Endothelial cell of umbilical vein (primary cell): ENCODE data around the gene SLC25A26. TPM values are rescaled to one million over a fixed set of nuclear protein-coding genes. Genes with fewer than 3 reads are reported as not detected.
"Not testable (repeated sequence)": the region's sequence is repeated elsewhere in the genome, so short reads cannot be mapped to it uniquely, and the experiment has no call there.

ENCODE experiments used
- BruUV-seq: library from RNA; stranded (reverse); fragments of 400-500 nt; replicated peaks from 2 replicates; lab custom pipeline; 2021; lab: Mats Ljungman, UMichigan
- CTCF ChIA-PET: fragments of 300-600, 350-600 bp; sonication (Branson Sonifier 250); formaldehyde crosslinking; loops from one replicate; lab custom pipeline; 2021; ENCODE audit warnings: antibody characterized with exemption, inconsistent platforms; lab: Charles Lee
- POLR2A ChIA-PET: fragments of 300-600, 350-600 bp; sonication (Branson Sonifier 250); formaldehyde crosslinking; loops from one replicate; lab custom pipeline; 2021; ENCODE audit warnings: antibody characterized with exemption, inconsistent platforms; lab: Charles Lee
- DNase-seq: peaks from one replicate; pipeline ENCODE4 v3.0.0-alpha.2; 2011; ENCODE audit warnings: low read depth, low spot score
- FAIRE-seq: peaks from 2 replicates; lab custom pipeline; 2011; peaks lifted over from hg19 to GRCh38; lab: Jason Lieb, UNC
- H2AFZ ChIP-seq: 2 replicates; pipeline ENCODE4 v1.6.0; 2012; ENCODE audit warnings: low read depth, low read length, control low read depth, inconsistent platforms
- H3K27ac ChIP-seq: 2 replicates; pipeline ENCODE4 v1.5.1; 2011; ENCODE audit warnings: low read depth, mild to moderate bottlenecking, control low read depth, low read length, moderate library complexity; ENCODE audit not compliant: insufficient read depth
- H3K27me3 ChIP-seq, 2 experiments: 2 replicates each; pipeline versions ENCODE4 v1.6.0 to v1.6.1; 2011; ENCODE audit warnings: low read length in 2 of 2, mixed read lengths in 1 of 2; ENCODE audit not compliant: control insufficient read depth in 2 of 2, insufficient read depth in 2 of 2
- H3K36me3 ChIP-seq, 2 experiments: 2 replicates in 1 of 2; 3 replicates in 1 of 2; pipeline ENCODE4 v1.5.1; 2011; ENCODE audit warnings: low read length in 2 of 2, mild to moderate bottlenecking in 1 of 2, moderate library complexity in 1 of 2; ENCODE audit not compliant: control insufficient read depth in 2 of 2, insufficient read depth in 2 of 2; ENCODE audit errors: extremely low read depth in 1 of 2
- H3K4me1 ChIP-seq: 3 replicates; pipeline ENCODE4 v1.5.1; 2011; ENCODE audit warnings: mild to moderate bottlenecking, low read length; ENCODE audit not compliant: control insufficient read depth, insufficient read depth; ENCODE audit errors: extremely low read depth
- H3K4me2 ChIP-seq: 2 replicates; pipeline ENCODE4 v1.6.1; 2011; ENCODE audit warnings: low read length, control low read depth, mixed read lengths; ENCODE audit not compliant: insufficient read depth
- H3K4me3 ChIP-seq, 3 experiments: fragments of 200-600 bp in 1 of 3; sonication (generic), shearing (Covaris generic) in 1 of 3; replicated peaks in 1 of 3; 2 replicates each; pipeline ENCODE4 v1.5.1; 2011 to 2016; ENCODE audit warnings: control low read depth in 3 of 3, low read length in 3 of 3, mild to moderate bottlenecking in 2 of 3, inconsistent platforms in 1 of 3, low read depth in 1 of 3, moderate library complexity in 1 of 3; ENCODE audit not compliant: insufficient read depth in 1 of 3
- H3K79me2 ChIP-seq: 2 replicates; pipeline ENCODE4 v1.6.0; 2012; ENCODE audit warnings: low read length, inconsistent platforms; ENCODE audit not compliant: control insufficient read depth, insufficient read depth
- H3K9ac ChIP-seq: replicated peaks from 2 replicates; pipeline ENCODE3; 2011; ENCODE audit warnings: low read length, control low read depth; ENCODE audit not compliant: insufficient read depth; ENCODE audit errors: extremely low read depth
- H3K9me1 ChIP-seq: replicated peaks from 3 replicates; pipeline ENCODE4 v1.6.0; 2011; ENCODE audit warnings: mild to moderate bottlenecking, low read length; ENCODE audit not compliant: control insufficient read depth, insufficient read depth; ENCODE audit errors: extremely low read depth
- H3K9me3 ChIP-seq: replicated peaks from 2 replicates; pipeline ENCODE4 v1.5.1; 2012; ENCODE audit warnings: low read length, inconsistent platforms; ENCODE audit not compliant: control insufficient read depth, insufficient read depth
- H4K20me1 ChIP-seq: replicated peaks from 2 replicates; pipeline ENCODE3; 2011; ENCODE audit warnings: mild to moderate bottlenecking, low read length; ENCODE audit not compliant: control insufficient read depth, insufficient read depth; ENCODE audit errors: extremely low read depth
- CTCF ChIP-seq, 2 donors: IDR thresholded peaks; 1 replicate in 1 of 2; 2 replicates in 1 of 2; pipeline ENCODE4 v1.5.1; 2011; ENCODE audit warnings: low read length in 2 of 2, mild to moderate bottlenecking in 2 of 2, moderate library complexity in 2 of 2, control low read depth in 1 of 2, inconsistent platforms in 1 of 2, low read depth in 1 of 2; ENCODE audit not compliant: insufficient read depth in 1 of 2; ENCODE audit errors: extremely low read depth in 1 of 2
- EZH2 ChIP-seq: IDR thresholded peaks from 2 replicates; pipeline ENCODE4 v1.6.1; 2012; ENCODE audit warnings: borderline replicate concordance, low read depth, mild to moderate bottlenecking, moderate library complexity, low read length, inconsistent platforms; ENCODE audit not compliant: severe bottlenecking
- FOS ChIP-seq: IDR thresholded peaks from 2 replicates; pipeline ENCODE4 v1.6.1; 2011; ENCODE audit warnings: mild to moderate bottlenecking, low read length, moderate library complexity, borderline replicate concordance; ENCODE audit not compliant: insufficient read depth
- GATA2 ChIP-seq: IDR thresholded peaks from 2 replicates; pipeline ENCODE4 v1.7.0; 2011; ENCODE audit warnings: low read depth, mild to moderate bottlenecking, moderate library complexity, mixed read lengths, low read length; ENCODE audit not compliant: insufficient read length, insufficient read depth
- JUN ChIP-seq: IDR thresholded peaks from 2 replicates; pipeline ENCODE4 v1.6.1; 2011; ENCODE audit warnings: borderline replicate concordance, low read depth; ENCODE audit not compliant: insufficient read length, insufficient read depth
- MAX ChIP-seq: IDR thresholded peaks from 2 replicates; pipeline ENCODE4 v1.6.1; 2011; ENCODE audit not compliant: insufficient read depth, insufficient read length
- MYC ChIP-seq: IDR thresholded peaks from one replicate; pipeline ENCODE4 v1.6.1; 2011; ENCODE audit warnings: mild to moderate bottlenecking, low read depth, low read length
- POLR2A ChIP-seq: IDR thresholded peaks from 2 replicates; pipeline ENCODE4 v1.6.1; 2012; ENCODE audit warnings: low read depth, mild to moderate bottlenecking, control low read depth, low read length
- POLR2AphosphoS5 ChIP-seq: IDR thresholded peaks from 2 replicates; pipeline ENCODE4 v1.6.1; 2012; ENCODE audit warnings: low read depth, mild to moderate bottlenecking, control low read depth, low read length, moderate library complexity; ENCODE audit not compliant: insufficient read depth
- dilution Hi-C: fragments of 300-500 bp; cut with MboI; formaldehyde crosslinking; loops from one replicate; pipeline ENCODE4 v1.15.0; 2019; ENCODE audit warnings: low sequenced_read_pairs; ENCODE audit not compliant: extremely low pct_ligation_motif_present
- intact Hi-C: fragments of 100-400 bp; cut with micrococcal nuclease; formaldehyde crosslinking; loops from one replicate; pipeline ENCODE4 v1.10.0; 2022
- polyA plus RNA-seq, 4 experiments: library from polyadenylated mRNA; depleted of rRNA in 3 of 4; stranded (reverse) in 3 of 4; unstranded in 1 of 4; fragments of >200 nt; gene quantifications; 2 replicates each; pipeline versions ENCODE4 v1.2.1 to v1.2.3, GENCODE V29; 2011 to 2012; ENCODE audit warnings: missing spikeins in 1 of 4
- total RNA-seq: library from RNA; stranded (reverse); gene quantifications from 2 replicates; pipeline ENCODE4 v1.2.3, GENCODE V29; 2021

Gene SLC25A26
- total and polyA plus RNA-seq, 2 donors (not counting 3 experiments of a cell fraction or from before 2014, with no cell fraction given), result 11.8 to 23.5 TPM

GRCh38 chr3:66419036-66419435 is 198.2 kb downstream of the SLC25A26 start:
- H3K9me3 ChIP-seq, result peaks cover 2% of the 10 kb centered on the region
- H3K27me3 ChIP-seq, result no peaks in the 10 kb centered on the region
- TF ChIP-seq GATA2 (no peak), EZH2 (no peak), POLR2AphosphoS5 (no peak), FOS (no peak), MYC (no peak), JUN (no peak), CTCF (IDR thresholded peaks at IDR 0.05; ENCODE audit: extremely low read depth in 1 of 2, insufficient read depth in 1 of 2, low read depth in 1 of 2, low read length in 2 of 2) (no peak), POLR2A (no peak), MAX (no peak)
- H3K9ac ChIP-seq, result no peak overlapping the region
- H2AFZ ChIP-seq, result no peak overlapping the region
- dilution Hi-C loops, result no loop called here
- no peak overlapping the region for H3K4me3 ChIP-seq
- H3K27ac ChIP-seq, result no peak overlapping the region
- H3K4me1 ChIP-seq, result no peaks in the 10 kb centered on the region
- H3K79me2 ChIP-seq, result peaks cover 9% of the 10 kb centered on the region
- BruUV-seq, result no TSS peak
- DNase-seq (no peak), FAIRE-seq (no peak)
- H3K9me1 ChIP-seq, result no peaks in the 10 kb centered on the region
- intact Hi-C loops, result no loop called here
- CTCF ChIA-PET, result interaction anchor here (1.2 kb wide), 1 partner anchor 399 kb away, joined by 3 read pairs; no protein-coding TSS in a partner anchor
- no peaks in the 10 kb centered on the region for H4K20me1 ChIP-seq
- H3K4me2 ChIP-seq, result no peak overlapping the region
- H3K36me3 ChIP-seq, result peaks cover 0 to 14% of the 10 kb centered on the region in 2 experiments
- POLR2A ChIA-PET, result interaction anchor here (0.8 kb wide), 1 partner anchor 24 kb away, joined by 6 read pairs; no protein-coding TSS in a partner anchor

DNA sequence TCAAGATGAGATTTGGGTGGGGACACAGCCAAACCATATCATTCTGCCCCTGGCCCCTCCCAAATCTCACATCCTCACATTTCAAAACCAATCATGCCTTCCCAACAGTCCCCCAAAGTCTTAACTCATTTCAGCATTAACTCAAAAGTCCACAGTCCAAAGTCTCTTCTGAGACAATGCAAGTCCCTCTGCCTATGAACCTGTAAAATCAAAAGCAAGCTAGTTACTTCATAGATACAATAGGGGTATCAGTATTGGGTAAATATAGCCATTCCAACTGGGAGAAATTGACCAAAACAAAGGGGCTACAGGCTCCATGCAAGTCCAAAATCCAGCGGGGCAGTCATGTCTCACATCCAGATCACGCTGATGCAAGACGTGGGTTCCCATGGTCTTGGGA is 200.3 kb downstream of the SLC25A26 start:
- H2AFZ ChIP-seq, BruUV-seq, H3K27me3 ChIP-seq, H3K36me3 ChIP-seq, H3K9ac ChIP-seq, H3K9me3 ChIP-seq, H3K4me2 ChIP-seq, H3K4me3 ChIP-seq, H3K9me1 ChIP-seq, H3K4me1 ChIP-seq, dilution Hi-C loops, H3K27ac ChIP-seq, intact Hi-C loops, FAIRE-seq, DNase-seq, H4K20me1 ChIP-seq: not testable (repeated sequence)
- POLR2A ChIA-PET, result interaction anchor here (0.6 kb wide), 1 partner anchor 46 kb away, joined by 3 read pairs; no protein-coding TSS in a partner anchor
- CTCF ChIA-PET, result interaction anchor here (0.9 kb wide), 1 partner anchor 14 kb away, joined by 3 read pairs; no protein-coding TSS in a partner anchor
- peaks cover 14% of the 10 kb centered on the region for H3K79me2 ChIP-seq

- H3K4me1 ChIP-seq, intact Hi-C loops, H3K9me1 ChIP-seq, H3K4me3 ChIP-seq, H3K27me3 ChIP-seq, dilution Hi-C loops, DNase-seq, H3K9ac ChIP-seq, FAIRE-seq, H3K36me3 ChIP-seq, BruUV-seq, H3K9me3 ChIP-seq, H3K27ac ChIP-seq, H4K20me1 ChIP-seq, H2AFZ ChIP-seq, H3K4me2 ChIP-seq, POLR2A ChIA-PET: not testable (repeated sequence)
- CTCF ChIA-PET, result interaction anchor here (0.9 kb wide), 1 partner anchor 14 kb away, joined by 3 read pairs; no protein-coding TSS in a partner anchor
- H3K79me2 ChIP-seq, result peaks cover 20% of the 10 kb centered on the region
These were observed 201.1 kb downstream of the SLC25A26 start for GRCh38 chr3:66421893-66422292.
